ENCODE measurements around the gene TECTB. TPM values are rescaled to one million over a fixed set of nuclear protein-coding genes. Genes with fewer than 3 reads are reported as not detected.

Gene TECTB
- total RNA-seq, 1 experiment from 2014 or later: not detected

- Histone ChIP-seq H3K36me3 (no peaks in the 10 kb centered on the region), H3K4me1 (replicated peaks) (no peaks in the 10 kb centered on the region), H3K4me3 (no peak overlapping the region), H3K27me3 (replicated peaks) (peaks cover 5% of the 10 kb centered on the region; the same call in 1 of the 2 replicates), H3K9me3 (replicated peaks) (no peaks in the 10 kb centered on the region), H3K27ac (no peak overlapping the region)
- no peak for DNase-seq (ENCODE audit: low read depth in 1 of 2, low spot score in 2 of 2)
These were observed 52.1 kb downstream of the TECTB start for GRCh38 chr10:112335111-112335867.

GRCh38 chr10:112335868-112336265 is 52.7 kb downstream of the TECTB start:
- Histone ChIP-seq H3K4me1 (replicated peaks) (no peaks in the 10 kb centered on the region), H3K27ac (no peak overlapping the region), H3K4me3 (no peak overlapping the region), H3K27me3 (replicated peaks) (peaks cover 5% of the 10 kb centered on the region; the same call in 1 of the 2 replicates), H3K9me3 (replicated peaks) (no peaks in the 10 kb centered on the region), H3K36me3 (no peaks in the 10 kb centered on the region)
- no peak for DNase-seq (ENCODE audit: low read depth in 1 of 2, low spot score in 2 of 2)

- no peaks in the 10 kb centered on the region for H3K36me3 ChIP-seq
- H3K4me1 ChIP-seq (replicated peaks): no peaks in the 10 kb centered on the region
- no peak for DNase-seq (ENCODE audit: low read depth in 1 of 2, low spot score in 2 of 2)
- peaks cover 5% of the 10 kb centered on the region; the same call in 1 of the 2 replicates for H3K27me3 ChIP-seq (replicated peaks)
- H3K27ac ChIP-seq: no peak overlapping the region
- H3K4me3 ChIP-seq: no peak overlapping the region
- H3K9me3 ChIP-seq (replicated peaks): no peaks in the 10 kb centered on the region
These were observed 53.5 kb downstream of the TECTB start for GRCh38 chr10:112336556-112337201.

- Histone ChIP-seq H3K36me3 (no peaks in the 10 kb centered on the region), H3K4me1 (replicated peaks) (no peaks in the 10 kb centered on the region), H3K4me3 (no peak overlapping the region), H3K9me3 (replicated peaks) (no peaks in the 10 kb centered on the region), H3K27me3 (replicated peaks) (0 out of 2 replicates have a peak, but pooled peaks cover 2% of the 10 kb centered on the region), H3K27ac (no peak overlapping the region)
- DNase-seq (ENCODE audit: low read depth in 1 of 2, low spot score in 2 of 2): no peak
These were observed 55.8 kb downstream of the TECTB start for GRCh38 chr10:112338957-112339356.

- H3K4me1 ChIP-seq (replicated peaks): no peaks in the 10 kb centered on the region
- no peak for DNase-seq (ENCODE audit: low read depth in 1 of 2, low spot score in 2 of 2)
- H3K27ac ChIP-seq: no peak overlapping the region
- H3K9me3 ChIP-seq (replicated peaks): no peaks in the 10 kb centered on the region
- H3K36me3 ChIP-seq: no peaks in the 10 kb centered on the region
- H3K27me3 ChIP-seq (replicated peaks): no peaks in the 10 kb centered on the region
- no peak overlapping the region for H3K4me3 ChIP-seq
These were observed 57.4 kb downstream of the TECTB start for GRCh38 chr10:112340601-112341000.

- DNase-seq (ENCODE audit: low read depth in 1 of 2, low spot score in 2 of 2): no peak
These were observed 60.0 kb downstream of the TECTB start for GRCh38 chr10:112343056-112343806.

GRCh38 chr10:112344261-112344660 is 61.1 kb downstream of the TECTB start:
- H3K27me3 ChIP-seq (replicated peaks): no peaks in the 10 kb centered on the region; the same call in 1 of the 2 replicates
- H3K4me1 ChIP-seq (replicated peaks): no peaks in the 10 kb centered on the region
- no peaks in the 10 kb centered on the region for H3K36me3 ChIP-seq
- no peaks in the 10 kb centered on the region for H3K9me3 ChIP-seq (replicated peaks)
- no peak overlapping the region for H3K27ac ChIP-seq
- H3K4me3 ChIP-seq: no peak overlapping the region
- no peak for DNase-seq (ENCODE audit: low read depth in 1 of 2, low spot score in 2 of 2)

More at GRCh38 chr10:112343056-112343806, 60.0 kb downstream of the TECTB start:
- H3K9me3 ChIP-seq (replicated peaks): no peaks in the 10 kb centered on the region
- no peaks in the 10 kb centered on the region for H3K36me3 ChIP-seq
- no peak overlapping the region for H3K27ac ChIP-seq
- H3K4me3 ChIP-seq: no peak overlapping the region
- H3K27me3 ChIP-seq (replicated peaks): no peaks in the 10 kb centered on the region; the same call in 1 of the 2 replicates
- H3K4me1 ChIP-seq (replicated peaks): no peaks in the 10 kb centered on the region

- Histone ChIP-seq H3K36me3 (no peaks in the 10 kb centered on the region), H3K9me3 (replicated peaks) (no peaks in the 10 kb centered on the region), H3K27ac (no peak overlapping the region), H3K27me3 (replicated peaks) (no peaks in the 10 kb centered on the region; the same call in 1 of the 2 replicates), H3K4me1 (replicated peaks) (no peaks in the 10 kb centered on the region), H3K4me3 (no peak overlapping the region)
- no peak for DNase-seq (ENCODE audit: low read depth in 1 of 2, low spot score in 2 of 2)
These were observed 62.0 kb downstream of the TECTB start for GRCh38 chr10:112345202-112345601.

- no peaks in the 10 kb centered on the region for H3K36me3 ChIP-seq
- H3K9me3 ChIP-seq (replicated peaks): no peaks in the 10 kb centered on the region
- H3K4me3 ChIP-seq: no peak overlapping the region
- H3K4me1 ChIP-seq (replicated peaks): no peaks in the 10 kb centered on the region
- no peaks in the 10 kb centered on the region; the same call in 1 of the 2 replicates for H3K27me3 ChIP-seq (replicated peaks)
- DNase-seq (ENCODE audit: low read depth in 1 of 2, low spot score in 2 of 2): no peak
- H3K27ac ChIP-seq: no peak overlapping the region
These were observed 62.5 kb downstream of the TECTB start for GRCh38 chr10:112345743-112346142.

- DNase-seq (ENCODE audit: low read depth in 1 of 2, low spot score in 2 of 2): no peak
- Histone ChIP-seq H3K9me3 (replicated peaks) (no peaks in the 10 kb centered on the region), H3K4me3 (no peak overlapping the region), H3K27ac (no peak overlapping the region), H3K4me1 (replicated peaks) (no peaks in the 10 kb centered on the region), H3K27me3 (replicated peaks) (no peaks in the 10 kb centered on the region; the same call in 1 of the 2 replicates), H3K36me3 (no peaks in the 10 kb centered on the region)
These were observed 63.6 kb downstream of the TECTB start for GRCh38 chr10:112346774-112347173.

GRCh38 chr10:112347709-112348671 is 64.8 kb downstream of the TECTB start:
- Histone ChIP-seq H3K27me3 (replicated peaks) (no peaks in the 10 kb centered on the region; the same call in 1 of the 2 replicates), H3K4me1 (replicated peaks) (no peaks in the 10 kb centered on the region), H3K36me3 (no peaks in the 10 kb centered on the region), H3K9me3 (replicated peaks) (no peaks in the 10 kb centered on the region), H3K27ac (no peak overlapping the region), H3K4me3 (no peak overlapping the region)
- no peak for DNase-seq (ENCODE audit: low read depth in 1 of 2, low spot score in 2 of 2)

- H3K9me3 ChIP-seq (replicated peaks): no peaks in the 10 kb centered on the region
These were observed 65.6 kb downstream of the TECTB start for GRCh38 chr10:112348759-112349158.

More at GRCh38 chr10:112348759-112349158, 65.6 kb downstream of the TECTB start:
- Histone ChIP-seq H3K4me3 (no peak overlapping the region), H3K4me1 (replicated peaks) (no peaks in the 10 kb centered on the region), H3K36me3 (no peaks in the 10 kb centered on the region), H3K27ac (no peak overlapping the region), H3K27me3 (replicated peaks) (no peaks in the 10 kb centered on the region; the same call in 1 of the 2 replicates)
- no peak for DNase-seq (ENCODE audit: low read depth in 1 of 2, low spot score in 2 of 2)
